Activated CD8-positive, alpha-beta memory T cell treated with anti-CD3 and anti-CD28 coated beads for 48 hours (primary cell): ENCODE results near the gene SESN2.

ENCODE experiments used
- DNase-seq, 3 experiments: peaks; one replicate each; pipeline ENCODE4 v3.0.0-alpha.2; 2020; ENCODE audit warnings: low read depth in 2 of 3, low spot score in 2 of 3

The SESN2 gene, protein sequence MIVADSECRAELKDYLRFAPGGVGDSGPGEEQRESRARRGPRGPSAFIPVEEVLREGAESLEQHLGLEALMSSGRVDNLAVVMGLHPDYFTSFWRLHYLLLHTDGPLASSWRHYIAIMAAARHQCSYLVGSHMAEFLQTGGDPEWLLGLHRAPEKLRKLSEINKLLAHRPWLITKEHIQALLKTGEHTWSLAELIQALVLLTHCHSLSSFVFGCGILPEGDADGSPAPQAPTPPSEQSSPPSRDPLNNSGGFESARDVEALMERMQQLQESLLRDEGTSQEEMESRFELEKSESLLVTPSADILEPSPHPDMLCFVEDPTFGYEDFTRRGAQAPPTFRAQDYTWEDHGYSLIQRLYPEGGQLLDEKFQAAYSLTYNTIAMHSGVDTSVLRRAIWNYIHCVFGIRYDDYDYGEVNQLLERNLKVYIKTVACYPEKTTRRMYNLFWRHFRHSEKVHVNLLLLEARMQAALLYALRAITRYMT

GRCh38 chr1:28259252-28259933, at the start of gene SESN2:
TSS of gene SESN2 (plus strand) at chr1:28259518. CDS start at chr1:28259848, 330 bp downstream.
- peak; percentile 95 to 99 (median 99) for DNase-seq

DNA sequence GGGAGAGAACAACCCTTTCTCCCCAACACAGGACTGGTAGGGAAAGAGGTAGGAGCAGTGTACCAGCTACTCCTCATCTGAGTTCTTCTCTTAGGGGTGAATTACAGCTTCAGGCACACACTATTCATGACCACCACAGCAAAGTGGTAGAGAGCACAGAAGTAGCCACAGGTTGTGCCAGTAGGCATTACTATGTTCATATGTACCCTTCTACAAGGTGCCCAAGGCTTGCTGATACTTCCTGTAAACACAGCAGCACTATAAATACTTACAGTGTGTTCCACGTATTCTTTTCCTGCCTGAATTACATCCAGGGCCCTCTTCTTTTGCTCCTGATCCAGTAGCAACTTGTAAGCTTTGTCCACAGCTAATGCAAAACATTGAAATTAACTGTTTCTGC, 49.6 kb upstream of the SESN2 start:
- DNase-seq = no peak

DNA sequence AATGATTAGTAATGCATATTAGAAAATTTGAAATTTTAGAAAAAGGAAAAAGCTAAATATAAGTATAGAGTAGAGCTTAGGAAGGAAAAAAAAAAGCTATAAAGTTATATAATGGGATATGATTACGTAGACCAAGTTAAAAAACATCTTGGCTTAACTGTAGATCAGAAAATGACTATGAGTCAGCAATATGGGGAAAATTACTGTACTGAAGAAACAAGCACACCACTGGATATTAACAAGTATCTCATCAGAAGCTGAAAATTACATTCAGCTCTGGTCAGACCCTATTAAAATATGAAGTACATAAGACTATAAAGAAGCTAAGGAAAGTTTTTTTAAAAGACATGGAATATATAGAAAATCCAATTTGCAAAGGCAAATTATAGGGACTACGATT, 46.0 kb upstream of the SESN2 start:
- DNase-seq = no peak

DNA sequence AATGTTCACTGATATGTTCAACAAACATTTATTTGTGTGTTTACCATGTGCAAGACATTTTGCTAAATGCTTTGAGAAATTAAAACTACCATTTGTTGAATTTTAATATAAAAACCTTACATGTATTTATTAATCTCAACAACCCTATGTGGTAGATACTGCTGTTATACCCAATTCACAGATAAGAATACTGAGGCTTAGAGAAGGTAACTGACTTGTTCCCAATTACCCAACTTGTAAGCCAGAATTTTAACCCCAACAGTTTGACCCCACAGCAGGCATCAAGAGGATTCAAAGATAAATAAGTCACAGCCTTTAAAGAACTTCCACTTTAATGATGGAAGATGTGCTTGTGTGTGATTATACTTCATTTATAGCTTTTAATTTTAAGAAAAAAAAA, 30.2 kb upstream of the SESN2 start:
- no peak for DNase-seq

DNA sequence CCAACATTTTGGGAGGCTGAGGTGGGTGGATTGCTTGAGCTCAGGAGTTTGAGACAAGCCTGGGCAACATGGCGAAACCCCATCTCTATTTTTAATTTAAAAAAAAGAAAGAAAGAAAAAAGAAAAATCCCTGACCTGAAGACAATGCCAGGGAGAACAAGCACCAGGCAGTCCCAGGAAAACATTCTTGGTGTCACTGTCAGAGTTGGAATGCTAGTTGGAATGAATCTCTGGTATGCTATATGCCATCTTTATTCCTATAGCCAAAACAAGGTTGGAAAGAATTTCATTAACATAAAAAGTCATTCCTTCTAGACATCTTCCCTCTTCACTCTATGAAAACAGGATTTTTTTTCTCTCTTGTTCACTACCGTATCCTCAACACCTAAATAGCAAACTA, 29.3 kb upstream of the SESN2 start:
- DNase-seq = no peak

GRCh38 chr1:28232558-28233263, 26.6 kb upstream of the SESN2 start, which contains the start of gene DNAJC8:
TSS of gene DNAJC8 (minus strand) at chr1:28233029. CDS start at chr1:28232998, 31 bp downstream.
- peak; percentile 79 to 89 (median 82) for DNase-seq

- no peak for DNase-seq
Observed at GRCh38 chr1:28233264-28233606, 26.1 kb upstream of the SESN2 start.

DNA sequence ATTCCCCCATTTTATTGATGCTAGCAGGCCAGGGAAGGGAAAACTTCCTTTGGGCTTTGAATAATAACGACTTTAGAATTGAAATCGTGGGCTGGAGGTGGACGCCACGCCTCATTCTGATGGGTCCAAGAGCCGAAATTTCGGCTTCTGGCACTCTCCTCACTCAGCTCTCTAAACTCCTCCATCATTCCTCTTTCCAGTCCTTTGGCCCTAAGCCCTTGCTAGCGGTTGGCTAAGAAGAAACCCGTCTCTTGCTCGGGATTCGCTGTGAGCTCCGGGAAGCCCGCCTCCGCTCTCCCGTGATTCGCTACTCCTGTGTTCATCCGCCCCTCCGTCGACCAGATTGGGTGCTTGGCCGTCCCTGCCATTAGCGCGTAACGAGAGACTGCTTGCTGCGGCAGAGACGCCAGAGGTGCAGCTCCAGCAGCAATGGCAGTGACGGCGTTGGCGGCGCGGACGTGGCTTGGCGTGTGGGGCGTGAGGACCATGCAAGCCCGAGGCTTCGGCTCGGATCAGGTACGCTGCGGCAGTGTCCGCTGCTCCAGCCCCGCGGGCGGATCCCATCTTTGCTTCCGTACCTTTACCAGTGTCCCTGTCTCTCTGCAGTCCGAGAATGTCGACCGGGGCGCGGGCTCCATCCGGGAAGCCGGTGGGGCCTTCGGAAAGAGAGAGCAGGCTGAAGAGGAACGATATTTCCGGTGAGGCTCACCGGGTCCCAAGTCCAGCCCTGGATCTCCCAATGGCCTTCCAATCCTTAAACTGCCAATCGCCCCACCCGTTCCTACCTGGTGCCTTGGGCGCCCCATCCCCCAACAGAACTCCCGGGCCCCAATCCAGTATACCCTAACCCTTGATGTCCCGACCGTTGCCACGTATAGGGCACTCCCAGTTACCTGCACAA, 23.3 kb upstream of the SESN2 start, which contains the start of gene ATP5IF1:
ATP5IF1 (plus strand) TSS at position 370 of the 901 bp plus-strand sequence; CDS start at position 430, 60 bp downstream.
- peak; percentile 72 to 84 (median 73) for DNase-seq

- no peak for DNase-seq
Observed at GRCh38 chr1:28236656-28237322, 22.5 kb upstream of the SESN2 start.

GRCh38 chr1:28239004-28239403, 20.3 kb upstream of the SESN2 start:
- no peak for DNase-seq

DNA sequence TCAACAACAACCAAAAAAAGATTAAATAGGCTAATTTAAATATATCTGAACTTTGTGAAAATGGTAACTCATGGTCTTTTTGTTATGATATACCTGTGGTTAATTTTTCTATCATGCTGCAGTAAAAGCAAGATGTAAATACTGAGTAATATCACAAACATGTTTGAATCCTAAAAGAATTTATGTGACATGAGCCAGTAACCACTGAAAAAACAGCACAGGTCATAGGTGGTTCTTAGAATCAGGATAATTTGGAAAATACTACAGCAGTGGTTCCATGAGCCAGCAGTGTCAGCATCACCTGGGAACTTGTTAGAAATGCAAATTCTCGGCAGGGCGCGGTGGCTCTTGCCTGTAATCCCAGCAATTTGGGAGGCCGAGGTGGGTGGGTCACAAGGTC, 19.3 kb upstream of the SESN2 start:
- DNase-seq = no peak

- DNase-seq = no peak
Observed at GRCh38 chr1:28241638-28242241, 17.6 kb upstream of the SESN2 start.

GRCh38 chr1:28243685-28244311, 15.5 kb upstream of the SESN2 start:
- DNase-seq = no peak

DNA sequence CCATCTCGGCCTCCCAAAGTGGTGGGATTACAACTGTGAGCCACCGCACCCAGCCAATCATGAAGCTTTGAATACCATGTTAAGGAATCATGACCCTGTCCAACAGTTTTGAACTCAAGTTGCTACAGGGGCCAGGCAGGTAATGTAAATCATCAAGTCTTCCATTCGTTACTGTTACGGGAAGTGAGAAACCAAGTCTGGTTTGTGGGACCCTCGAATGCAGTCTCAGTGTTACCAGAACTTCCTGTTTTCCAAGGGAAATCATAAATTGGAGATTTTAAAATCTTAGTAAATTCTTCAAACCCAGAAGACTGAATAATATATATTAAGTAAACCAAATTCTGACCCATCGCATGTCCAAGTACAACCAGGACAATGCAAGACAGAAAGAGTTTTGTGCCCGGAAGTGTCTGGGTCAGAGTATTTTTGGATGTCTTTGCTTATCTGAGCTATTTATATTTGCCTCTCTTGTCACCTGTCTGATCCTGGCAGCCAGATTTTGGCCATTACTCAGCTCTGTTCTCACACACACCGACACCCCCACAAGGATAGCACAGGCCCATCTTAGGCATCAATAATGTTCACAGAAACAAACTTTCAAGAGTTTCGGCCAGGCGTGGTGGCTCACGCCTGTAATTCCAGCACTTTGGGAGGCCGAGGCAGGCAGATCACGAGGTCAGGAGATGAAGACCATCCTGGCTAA, 14.6 kb upstream of the SESN2 start:
- DNase-seq = no peak

DNA sequence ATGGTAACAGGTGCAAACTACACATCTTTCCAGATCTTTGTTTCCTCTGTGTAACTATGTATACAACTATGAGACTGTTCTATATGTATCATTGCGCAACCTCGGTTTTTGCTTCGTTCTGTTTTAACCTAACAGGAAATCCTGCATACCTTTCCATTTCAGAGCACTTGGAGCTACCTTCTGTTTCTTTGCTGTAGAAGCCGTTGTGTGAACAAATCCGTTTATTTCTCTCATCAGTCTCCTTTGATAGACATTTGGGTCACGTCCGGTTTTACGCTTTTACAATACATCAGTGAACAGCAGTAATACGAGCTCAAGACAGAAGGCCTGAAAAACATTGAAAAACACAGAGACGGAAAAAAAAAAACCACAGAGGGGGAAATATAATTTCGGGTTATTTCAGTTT, 12.9 kb upstream of the SESN2 start:
- DNase-seq = no peak

DNA sequence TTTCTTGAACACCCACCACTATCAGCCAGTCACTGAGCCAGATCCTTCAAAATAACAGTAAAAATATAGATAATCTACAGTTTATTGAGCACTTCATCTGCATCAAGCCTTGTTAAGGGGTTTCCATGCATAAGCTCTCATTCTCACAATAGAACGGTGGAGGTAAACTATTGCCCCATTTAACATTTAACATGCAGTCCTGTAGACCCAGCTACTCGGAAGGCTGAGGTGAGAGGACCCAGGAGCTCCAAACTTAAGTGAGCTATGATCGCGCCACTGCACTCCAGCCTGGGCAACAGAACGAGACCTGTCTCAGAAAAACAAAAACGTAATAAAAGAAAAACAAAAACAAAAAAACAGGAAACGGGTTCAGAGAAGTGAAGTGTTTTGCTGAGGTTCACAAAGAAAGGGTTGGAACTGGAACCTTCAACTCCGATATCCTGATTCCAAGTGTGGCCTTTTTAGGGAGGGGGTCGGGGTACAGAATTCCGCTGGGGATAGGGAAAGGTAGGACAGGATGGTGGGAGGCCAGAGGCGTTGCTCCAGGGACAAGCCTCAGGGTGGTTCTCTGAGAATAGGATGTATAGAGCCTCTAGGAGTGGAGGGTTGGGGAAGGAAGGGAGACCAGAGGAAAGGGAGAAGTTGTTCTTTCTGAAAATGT, 11.6 kb upstream of the SESN2 start:
- DNase-seq = no peak

DNA sequence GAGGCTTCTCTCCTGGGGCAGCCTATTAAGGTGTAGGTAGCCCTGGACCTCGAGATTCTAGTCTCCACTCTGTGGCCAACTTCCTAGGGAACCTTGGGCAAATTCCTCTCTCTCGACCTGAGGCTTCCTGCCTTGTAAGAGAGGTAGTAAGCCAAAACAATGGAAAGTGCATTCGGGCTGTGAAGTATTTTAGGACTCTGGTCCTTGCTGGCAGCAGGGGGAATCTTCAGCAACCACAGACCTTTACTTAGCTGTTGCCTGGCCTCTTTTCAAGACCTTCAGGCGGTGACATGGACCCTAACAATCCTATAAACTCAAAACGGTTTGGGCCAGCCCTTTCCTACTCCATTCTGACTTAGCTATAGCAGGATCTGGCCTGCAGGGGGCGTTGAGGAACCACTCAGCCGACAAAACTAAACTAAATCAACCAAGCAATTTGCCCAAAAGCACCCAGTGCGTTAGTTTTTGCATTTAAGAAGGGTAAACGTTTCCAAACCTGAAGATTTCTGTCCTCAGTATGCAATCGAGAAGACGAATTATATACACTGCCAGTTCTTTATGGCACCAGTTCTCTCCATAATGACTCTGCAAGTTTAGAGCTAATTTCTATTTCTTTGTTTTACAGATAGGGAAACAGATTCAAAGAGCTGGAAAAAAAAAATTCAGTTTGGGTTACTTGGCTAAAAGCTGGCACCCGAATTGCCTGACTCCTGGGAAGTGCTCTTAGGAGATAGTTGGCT, 10.9 kb upstream of the SESN2 start:
- DNase-seq = peak; percentile 53 to 72 (median 72)
